ENCODE results near the gene DPY19L2.
"Not testable (repeated sequence)": the region's sequence is repeated elsewhere in the genome, so short reads cannot be mapped to it uniquely, and the experiment has no call there.

Gene DPY19L2

DNA sequence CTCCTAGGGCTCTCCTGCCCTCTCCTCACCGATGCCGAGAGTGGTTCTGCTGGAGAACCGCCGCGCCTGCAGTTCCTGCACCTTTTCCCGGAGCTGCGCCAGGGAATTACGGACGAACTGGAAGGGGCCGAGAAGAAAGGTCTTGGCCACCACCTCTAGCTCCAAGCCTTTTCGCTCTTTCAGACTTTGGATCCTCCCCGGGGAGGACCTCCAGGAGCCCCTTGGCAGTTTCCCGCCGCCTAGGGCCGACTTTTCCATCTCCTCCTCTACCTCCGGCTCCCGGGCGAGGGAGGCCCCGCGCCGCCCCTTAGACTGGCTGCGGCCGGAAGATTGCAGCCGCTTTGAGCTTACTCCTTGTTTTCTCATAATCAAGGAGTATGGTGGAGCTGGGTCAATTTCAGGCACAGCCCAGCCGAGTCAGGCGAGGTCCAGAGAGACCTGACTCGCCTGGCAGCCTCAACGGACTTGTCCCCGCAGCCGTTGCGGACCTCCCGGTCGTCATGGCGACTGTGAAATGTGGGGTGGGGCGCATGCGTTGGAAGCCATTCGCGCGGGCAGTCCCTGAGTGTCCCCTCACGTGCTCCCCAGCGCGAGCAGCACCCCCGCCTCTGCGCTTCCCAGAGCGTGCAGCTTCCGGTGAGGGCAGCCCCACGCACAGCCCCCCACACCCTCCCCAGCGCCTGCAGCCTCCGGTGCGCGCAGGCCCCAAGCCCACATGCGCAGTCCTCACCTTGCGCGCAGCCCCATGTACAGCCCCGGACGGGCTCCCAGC is at the start of gene DPY19L2:
DPY19L2 (minus strand) TSS at position 466 of the 772 bp plus-strand sequence; CDS start at position 366, 100 bp downstream.
- peak; percentile 51 for DNase-seq (ENCODE audit: low spot score)

DNA sequence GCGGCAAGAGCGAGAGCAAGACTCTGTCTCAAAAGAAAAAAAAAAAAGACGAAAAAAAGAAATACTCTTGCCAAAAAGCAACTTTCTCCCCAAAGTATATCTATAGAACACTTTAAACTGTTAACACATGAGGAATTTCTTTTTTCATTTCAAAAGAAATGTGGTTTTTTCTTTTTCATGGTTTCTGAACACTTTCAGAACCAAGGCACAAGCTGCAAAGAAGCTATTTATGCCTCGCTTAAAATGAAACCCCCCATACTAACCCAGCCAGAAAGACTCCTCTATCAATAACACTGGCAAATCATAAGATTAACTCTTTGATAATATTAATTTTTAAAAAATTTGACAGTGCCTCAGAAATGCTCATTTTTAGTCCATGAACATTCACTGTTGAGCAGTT is 48.6 kb upstream of the DPY19L2 start:
- DNase-seq (ENCODE audit: low spot score), result not testable (repeated sequence)

DNA sequence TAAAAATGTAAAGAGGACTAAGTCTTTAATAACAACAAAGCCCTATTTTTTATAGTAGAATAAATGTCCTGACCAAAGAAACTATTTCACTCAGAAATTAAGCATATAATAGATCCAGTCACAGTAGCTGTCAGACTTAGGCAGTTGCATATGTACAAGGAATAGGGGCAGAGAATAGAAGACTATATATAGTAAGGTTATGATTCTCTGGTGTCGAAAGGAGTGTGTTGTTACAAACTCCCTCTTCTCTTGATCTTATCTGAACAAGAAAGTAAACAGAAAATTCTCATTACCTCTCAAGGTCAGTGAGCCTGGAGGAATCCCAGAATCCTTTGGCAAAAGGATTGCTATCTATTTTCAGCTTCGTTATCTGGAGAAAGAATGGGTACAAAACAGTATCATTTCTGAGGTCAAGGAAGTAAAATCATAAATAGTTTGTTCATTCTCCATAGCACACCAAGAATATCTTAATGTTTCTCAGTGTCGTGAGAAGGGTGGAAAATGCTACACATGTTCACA is 46.9 kb upstream of the DPY19L2 start:
- DNase-seq (ENCODE audit: low spot score), result not testable (repeated sequence)

DNA sequence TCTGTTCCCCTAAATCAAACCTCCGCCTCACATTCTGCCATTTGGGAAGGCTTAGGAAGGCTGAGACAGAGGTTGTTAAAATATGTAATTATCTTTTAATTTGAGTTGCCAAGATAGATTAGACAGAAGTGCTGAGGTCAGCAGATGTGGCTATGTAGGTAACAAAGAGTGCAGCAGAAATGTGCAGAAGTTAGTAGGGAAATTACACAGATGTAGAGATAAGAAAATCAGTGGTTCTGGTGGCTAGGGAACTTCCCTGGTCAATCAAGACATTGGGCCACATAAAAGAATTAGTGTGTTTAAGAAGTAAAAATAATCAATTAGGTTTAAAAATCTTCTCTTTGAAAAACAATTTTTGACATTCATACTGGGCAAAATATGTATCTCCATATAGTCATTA is 46.1 kb upstream of the DPY19L2 start:
- not testable (repeated sequence) for DNase-seq (ENCODE audit: low spot score)

DNA sequence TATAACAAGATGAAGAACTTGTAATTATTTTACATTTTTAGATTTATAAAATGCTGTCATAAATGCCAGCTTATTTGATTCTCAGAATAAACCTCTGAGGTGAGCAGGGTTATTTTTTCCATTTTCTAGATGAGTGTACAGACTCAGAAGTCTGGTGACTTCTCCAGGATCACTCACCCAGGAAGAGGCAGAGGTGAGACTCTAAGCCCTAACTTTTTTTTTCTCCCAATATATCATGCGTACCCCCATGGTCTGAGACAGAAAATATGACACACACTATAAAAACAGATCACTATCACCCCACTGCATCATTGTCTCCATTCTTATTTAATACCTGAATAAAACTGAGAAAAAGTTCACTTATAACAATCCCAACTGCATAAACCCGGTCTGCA is 45.4 kb upstream of the DPY19L2 start:
- not testable (repeated sequence) for DNase-seq (ENCODE audit: low spot score)

DNA sequence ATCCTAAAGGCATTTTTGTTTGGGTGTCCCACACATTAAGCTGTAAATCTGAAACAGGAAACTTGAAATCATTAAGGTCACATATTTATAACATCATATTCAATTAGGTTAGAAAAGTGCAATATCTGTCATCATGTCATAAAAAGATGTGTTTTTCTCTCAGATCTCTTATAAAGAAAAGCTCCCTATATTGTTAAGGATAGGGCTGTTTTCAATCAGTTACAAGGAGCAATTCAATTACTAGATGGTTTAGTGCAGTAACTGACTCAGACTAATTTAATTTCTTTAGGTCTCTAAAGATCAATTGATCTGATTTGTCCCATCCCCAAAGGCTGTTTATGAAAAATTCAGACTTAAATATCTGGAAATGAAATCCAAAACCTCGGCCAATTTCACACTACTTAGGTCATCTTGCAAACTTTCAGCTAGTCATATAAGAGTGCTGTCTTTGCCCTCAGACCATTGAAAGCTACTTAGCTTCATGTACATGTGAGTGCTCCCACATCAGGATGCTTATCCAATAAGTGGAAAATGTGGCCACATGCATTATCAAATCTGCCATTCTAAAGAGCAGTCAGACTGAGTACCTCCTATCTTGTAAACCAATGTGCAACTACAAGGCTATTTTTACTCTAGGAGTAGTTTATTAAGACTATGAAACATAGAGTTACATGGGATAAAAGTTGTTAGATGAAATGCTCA is 44.8 kb upstream of the DPY19L2 start:
- not testable (repeated sequence) for DNase-seq (ENCODE audit: low spot score)

DNA sequence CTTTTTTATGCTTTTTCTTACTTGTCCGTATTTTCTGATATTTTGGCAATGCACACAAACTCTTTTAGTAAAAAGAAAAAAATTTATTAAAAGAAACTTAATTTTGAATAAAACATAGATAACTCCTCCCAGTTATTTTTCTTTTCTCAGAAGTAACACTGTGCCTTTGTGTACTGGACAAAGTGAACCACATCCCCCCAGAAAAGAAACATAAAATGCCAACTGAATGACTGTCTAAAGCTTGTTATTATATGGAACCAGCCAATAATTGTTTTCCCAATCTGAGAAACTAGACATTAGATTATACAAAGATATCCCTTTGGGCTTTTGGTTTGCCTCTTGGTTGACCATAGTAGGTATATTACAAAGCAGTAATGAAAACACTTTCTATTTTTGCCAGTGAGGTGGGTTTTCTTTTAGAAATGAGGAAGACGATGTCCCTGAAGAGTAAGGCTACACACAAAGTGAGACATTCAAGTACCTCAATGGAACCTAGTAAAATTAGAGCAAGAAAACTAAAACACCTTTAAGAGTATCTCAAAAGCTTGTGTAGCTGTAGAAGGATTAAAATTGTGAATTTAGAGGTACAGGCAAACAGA is 44.2 kb upstream of the DPY19L2 start:
- DNase-seq (ENCODE audit: low spot score), result not testable (repeated sequence)

DNA sequence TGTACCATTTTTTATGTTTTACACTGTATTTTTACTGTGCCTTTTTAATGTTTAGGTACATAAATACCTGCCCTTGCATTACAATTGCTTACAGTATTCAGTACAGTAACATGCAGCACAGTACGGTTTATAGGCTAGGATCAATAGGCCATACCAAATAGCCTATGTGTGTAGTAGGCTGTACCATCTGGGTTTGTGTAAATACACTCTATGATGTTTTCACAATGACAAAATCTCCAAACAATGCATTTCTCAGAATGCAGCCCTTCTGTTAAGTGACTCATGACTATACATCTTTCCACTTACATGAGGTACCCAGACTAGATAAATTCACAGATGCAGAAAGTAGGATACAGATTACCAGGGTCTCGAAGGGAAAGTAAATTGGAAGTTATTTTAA is 43.0 kb upstream of the DPY19L2 start:
- not testable (repeated sequence) for DNase-seq (ENCODE audit: low spot score)

DNA sequence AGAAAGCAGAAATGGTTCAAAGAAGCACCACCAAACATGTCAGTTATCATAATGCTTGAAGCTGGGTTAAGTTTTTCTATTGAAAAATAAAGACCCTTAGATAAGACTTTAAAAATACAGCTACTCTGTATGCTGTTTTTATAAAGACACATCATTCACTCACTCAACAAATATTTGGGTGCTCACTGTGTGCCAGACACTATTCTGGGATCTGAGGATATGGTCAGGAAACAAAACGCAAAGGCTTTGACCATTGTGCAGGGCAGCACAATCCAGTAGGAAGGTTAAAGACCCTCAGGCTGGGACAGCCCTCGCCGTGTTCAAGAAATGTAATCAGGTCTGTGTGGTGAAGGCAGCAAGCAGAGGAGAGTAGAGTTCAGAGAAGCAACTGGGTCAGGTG is 38.0 kb upstream of the DPY19L2 start:
- no peak for DNase-seq (ENCODE audit: low spot score)

DNA sequence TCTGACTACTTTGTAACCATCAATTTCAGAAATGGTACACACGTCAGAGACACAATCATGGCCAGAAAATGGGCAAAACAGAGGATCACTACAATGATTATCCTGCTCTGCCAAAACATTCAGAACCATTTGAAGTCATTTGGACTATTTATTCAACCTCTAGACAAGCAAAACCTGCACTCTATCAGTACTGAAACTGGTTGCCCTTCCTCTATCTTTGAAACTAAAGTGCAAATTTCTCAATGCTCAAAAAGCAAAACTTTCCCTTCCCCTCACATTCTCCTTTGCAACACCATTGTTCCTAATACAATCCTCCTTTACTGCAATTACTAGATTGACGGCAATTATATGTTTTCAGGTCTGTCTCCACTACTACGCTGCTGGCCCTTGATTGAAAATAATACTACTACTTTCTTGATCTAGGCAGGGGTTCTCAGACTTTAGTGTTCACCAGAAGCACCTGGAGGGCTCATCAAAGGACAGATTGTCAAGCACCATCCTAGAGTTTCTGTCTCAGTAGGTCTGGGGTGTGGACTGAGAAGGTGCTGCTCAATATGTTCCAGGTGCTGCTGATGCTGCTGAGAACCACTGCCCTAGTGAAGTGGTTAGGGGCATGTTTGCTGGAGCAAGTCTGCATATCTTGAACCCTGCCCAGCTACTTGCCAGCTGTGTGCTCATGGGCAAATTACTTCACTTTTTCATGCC is 31.5 kb upstream of the DPY19L2 start:
- DNase-seq (ENCODE audit: low spot score), result not testable (repeated sequence)

DNA sequence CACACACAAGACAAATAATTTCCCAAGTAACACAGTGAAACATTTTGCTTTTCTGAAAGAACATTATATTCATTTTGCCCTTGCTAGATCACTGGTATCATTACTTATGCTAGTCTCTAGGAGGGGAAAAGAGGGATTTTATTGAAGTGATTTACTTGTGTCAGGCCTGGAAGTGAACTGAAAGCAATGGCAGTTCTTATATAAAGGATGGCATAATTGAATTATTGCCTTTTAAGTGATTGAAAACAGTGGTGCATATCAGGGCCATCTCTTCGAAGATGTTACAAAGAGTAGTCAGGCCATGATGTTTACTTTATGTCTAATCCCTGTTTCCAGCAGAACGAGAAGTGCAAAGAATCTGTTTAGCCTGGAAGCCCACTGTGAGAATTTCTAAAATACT is 30.7 kb upstream of the DPY19L2 start:
- DNase-seq (ENCODE audit: low spot score), result not testable (repeated sequence)

DNA sequence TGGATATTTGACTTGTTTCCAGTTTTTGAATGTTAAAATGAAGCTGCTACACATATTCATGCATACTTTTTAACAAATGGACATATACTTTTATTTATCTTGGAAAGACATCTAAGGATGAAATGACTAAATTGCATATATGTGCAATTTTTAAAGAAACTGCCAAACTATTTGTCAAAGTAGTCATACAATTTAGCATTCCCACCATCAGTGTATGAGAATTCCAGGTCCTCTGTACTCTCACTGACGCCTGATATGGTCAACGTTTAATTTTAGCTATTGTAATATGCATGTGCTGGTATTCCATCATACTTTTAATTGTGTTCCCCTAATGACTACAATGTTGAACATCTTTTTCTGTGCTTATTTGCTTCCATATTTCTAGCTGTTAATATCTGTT is 22.5 kb upstream of the DPY19L2 start:
- not testable (repeated sequence) for DNase-seq (ENCODE audit: low spot score)

DNA sequence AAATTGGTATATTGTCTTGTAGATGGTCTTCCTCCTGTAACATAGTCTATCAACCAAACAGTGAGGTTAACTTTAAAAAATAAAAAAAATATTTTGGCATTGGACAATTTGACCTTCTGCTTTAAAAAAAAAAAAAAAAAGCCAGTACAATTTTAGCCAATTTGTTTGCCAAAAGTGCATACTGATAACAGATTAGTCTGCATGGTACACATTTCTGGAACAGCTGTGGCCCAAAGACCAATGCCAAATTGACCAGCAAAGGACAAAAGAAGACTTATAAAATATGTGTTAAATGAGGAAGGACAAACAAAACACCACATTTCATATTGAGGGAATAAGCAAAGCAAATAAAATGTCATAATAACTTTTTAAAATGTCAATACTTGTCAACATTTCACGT is 20.8 kb upstream of the DPY19L2 start:
- not testable (repeated sequence) for DNase-seq (ENCODE audit: low spot score)

DNA sequence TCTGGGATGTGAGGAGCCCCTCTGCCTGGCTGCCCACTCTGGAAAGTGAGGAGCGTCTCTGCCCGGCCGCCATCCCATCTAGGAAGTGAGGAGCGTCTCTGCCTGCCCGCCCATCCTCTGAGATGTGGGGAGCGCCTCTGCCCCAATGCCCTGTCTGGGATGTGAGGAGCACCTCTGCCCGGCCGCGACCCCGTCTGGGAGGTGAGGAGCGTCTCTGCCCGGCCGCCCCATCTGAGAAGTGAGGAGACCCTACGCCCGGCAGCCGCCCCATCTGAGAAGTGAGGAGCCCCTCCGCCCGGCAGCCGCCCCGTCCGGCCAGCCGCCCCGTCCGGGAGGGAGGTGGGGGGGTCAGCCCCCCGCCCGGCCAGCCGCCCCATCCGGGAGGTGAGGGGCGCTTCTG is 18.3 kb upstream of the DPY19L2 start:
- not testable (repeated sequence) for DNase-seq (ENCODE audit: low spot score)

DNA sequence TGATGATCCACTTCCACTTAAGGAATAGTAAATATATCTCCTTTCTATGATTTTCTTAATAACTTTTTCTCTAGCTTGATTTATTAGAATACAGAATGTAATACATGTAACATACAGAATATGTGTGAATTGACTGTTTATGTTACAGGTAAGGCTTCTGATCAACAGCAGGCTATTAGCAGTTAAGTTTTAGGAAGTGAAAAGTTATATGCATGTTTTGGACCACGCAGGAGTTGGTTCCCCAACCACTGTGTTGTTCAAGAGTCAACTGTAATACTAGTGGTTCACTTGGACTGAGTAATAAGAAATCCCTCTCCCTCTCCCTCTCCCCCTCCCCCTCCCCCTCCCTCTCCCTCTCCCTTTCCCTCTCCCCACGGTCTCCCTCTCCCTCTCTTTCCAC is 17.5 kb upstream of the DPY19L2 start:
- DNase-seq (ENCODE audit: low spot score), result not testable (repeated sequence)

DNA sequence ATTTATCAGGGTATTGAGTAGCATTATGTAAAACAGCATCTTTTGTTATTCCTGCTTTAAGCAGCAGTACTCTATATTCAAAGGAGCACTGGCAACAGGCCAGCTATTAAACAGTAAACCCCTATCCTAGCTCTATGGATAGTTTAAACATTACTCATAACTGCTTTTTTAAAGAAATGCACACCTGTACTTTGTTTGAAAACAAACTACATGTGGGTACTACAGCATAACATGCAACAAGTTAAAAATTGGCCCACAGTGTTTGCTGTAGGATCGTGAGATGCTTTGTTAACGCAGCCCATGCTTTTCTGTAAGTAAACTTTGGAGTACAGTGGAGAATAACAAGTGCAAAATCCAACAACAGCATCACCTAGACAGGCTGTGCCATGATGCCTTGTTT is 14.3 kb upstream of the DPY19L2 start:
- not testable (repeated sequence) for DNase-seq (ENCODE audit: low spot score)

DNA sequence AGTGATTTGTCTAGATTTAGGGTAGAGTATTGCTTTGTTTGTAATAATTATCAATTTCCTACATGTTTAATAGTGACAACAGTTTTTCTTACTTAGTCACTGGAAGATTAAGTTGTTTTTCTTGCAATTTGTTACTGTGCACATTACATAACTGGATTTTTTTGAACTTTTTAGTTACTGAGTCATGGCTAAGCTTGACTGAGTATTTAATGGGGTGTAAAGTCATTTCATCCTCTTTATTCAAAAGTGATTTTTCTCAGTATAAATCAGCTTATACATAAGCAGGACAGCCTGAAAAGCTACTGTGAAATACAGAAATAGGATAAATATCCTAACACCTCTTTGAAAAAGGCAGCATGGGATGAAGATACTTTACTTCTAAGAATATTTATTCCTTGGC is 12.5 kb upstream of the DPY19L2 start:
- DNase-seq (ENCODE audit: low spot score), result not testable (repeated sequence)

DNA sequence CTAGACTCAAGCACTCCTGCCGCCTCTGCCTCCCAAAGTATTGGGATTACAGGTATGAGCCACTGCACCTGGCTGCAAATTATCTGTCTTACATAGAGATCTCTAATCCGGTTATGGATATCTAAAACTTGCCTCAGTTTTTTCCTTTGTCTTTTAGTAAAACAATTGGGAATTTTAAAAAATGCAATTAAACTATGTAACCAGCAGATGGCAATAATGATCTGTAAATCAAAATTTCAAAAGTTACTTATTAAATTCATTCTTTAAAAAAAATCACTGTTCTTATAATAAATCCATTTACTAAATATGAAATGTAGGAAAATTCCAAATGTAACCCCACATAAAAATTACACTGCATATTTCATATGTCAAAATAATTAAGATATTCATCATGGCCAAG is 4.3 kb upstream of the DPY19L2 start:
- DNase-seq (ENCODE audit: low spot score), result not testable (repeated sequence)

DNA sequence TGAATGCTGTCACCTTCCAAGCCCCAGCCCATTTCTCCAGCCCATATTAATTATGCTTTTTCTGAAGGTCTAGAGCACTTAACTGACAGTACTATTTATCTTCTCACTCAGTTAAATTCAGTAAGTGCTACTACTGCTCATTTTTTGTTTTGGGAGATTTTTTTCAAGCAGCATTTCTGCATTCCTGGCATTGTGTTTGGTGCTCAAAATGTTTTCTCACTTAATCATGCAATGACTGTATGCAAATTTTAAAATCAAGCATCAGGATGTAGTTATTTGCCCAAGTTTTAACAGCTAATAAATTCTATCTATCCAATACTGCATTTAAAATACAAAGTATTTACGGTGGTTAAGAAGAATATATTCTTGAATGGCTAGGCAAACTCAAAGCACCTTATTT is 1.6 kb upstream of the DPY19L2 start:
- not testable (repeated sequence) for DNase-seq (ENCODE audit: low spot score)

DNA sequence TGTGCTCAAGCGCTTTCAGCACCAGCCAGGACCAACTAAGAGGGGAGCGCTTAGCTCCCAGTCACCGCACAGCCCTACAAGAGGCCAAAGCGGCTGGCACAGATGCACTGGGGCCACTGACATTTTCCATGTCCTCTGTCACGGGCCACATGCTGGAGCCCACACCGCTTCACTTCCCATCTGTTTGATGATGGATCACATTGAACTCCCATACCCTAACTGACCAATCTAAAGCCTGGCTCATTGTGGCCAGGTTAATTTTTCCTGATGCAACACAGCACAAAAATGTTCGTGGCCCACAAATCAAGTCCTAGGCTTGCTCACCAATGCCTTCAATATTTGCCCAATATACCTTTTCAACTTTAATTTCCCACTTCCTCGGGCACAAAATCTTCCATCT is 1.1 kb upstream of the DPY19L2 start:
- not testable (repeated sequence) for DNase-seq (ENCODE audit: low spot score)

DNA sequence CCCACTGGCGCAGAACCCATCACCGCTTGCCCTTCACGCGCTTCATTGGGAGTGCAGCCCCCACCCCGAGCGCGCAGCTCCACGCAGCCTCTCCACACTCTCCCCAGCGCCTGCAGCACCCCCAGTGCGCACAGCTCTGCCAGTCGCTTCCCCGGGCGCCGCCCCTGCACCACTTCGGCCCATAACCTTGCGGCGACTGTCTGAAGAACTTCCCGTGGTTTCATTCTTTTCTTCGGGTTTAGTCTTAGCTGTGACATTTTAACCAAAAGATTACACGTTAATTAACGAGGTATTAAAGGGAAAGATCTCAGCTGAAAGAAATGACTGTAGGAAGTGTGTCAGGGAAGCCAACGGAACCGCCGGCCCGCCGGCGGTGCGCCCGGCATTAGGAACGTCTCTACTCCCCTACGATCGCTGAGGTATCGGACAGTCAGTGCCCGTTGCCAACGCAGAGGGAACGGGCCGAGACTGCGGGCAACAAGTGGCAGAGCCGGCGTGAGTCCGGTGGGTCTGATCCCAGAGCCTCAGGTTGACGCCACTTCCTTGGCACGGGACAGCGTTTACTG is 590 bp upstream of the DPY19L2 start:
- DNase-seq (ENCODE audit: low spot score), result peak; percentile 8

DNA sequence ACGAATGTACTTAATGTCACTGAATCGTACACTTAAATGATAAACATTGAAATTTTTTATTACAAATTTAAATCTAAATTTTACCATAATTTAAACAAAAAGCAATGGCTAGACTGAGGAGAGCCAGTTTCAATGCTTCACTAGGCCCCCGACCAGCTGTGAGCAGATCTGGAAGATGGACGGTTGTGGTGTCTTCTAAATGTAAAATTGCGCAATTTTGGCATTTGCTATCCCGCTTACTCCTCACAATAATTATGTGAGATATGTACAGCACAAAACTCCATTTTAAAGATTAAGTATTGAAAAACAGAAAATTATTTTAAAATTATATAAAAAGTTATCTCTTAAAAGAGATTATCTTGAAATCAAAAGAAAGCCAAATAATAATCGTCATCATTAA is 5.3 kb downstream of the DPY19L2 start:
- DNase-seq (ENCODE audit: low spot score), result not testable (repeated sequence)

Data from iPS-NIHi11 (cell line).